GM23248 (cell line): ENCODE measurements around the gene MID1. TPM values are rescaled to one million over a fixed set of nuclear protein-coding genes. Genes with fewer than 3 reads are reported as not detected.

Source experiments
- DNase-seq: peaks from one replicate; pipeline ENCODE4 v3.0.0-alpha.2; 2015
- H2AFZ ChIP-seq: fragments of 200-600 bp; sonication (generic); 2 replicates; pipeline ENCODE4 v1.6.1; 2016; ENCODE audit warnings: antibody characterized with exemption
- H3F3A ChIP-seq: fragments of 200-600 bp; sonication (generic); 2 replicates; pipeline ENCODE4 v1.6.1; 2016; ENCODE audit warnings: mild to moderate bottlenecking, antibody characterized with exemption, mixed run types; ENCODE audit not compliant: insufficient read depth
- H3K27ac ChIP-seq: fragments of 200-600 bp; sonication (generic); 2 replicates; pipeline ENCODE4 v1.5.1; 2016; ENCODE audit warnings: mild to moderate bottlenecking
- H3K27me3 ChIP-seq: fragments of 200-600 bp; sonication (generic); replicated peaks from 2 replicates; pipeline ENCODE4 v1.6.1; 2016; ENCODE audit warnings: mild to moderate bottlenecking; ENCODE audit not compliant: insufficient read depth
- H3K36me3 ChIP-seq: fragments of 200-600 bp; sonication (generic); 2 replicates; pipeline ENCODE4 v1.6.1; 2016; ENCODE audit warnings: low read depth, mild to moderate bottlenecking
- H3K4me1 ChIP-seq: fragments of 200-600 bp; sonication (generic); 2 replicates; pipeline ENCODE4 v1.6.1; 2016; ENCODE audit warnings: mild to moderate bottlenecking; ENCODE audit not compliant: insufficient read depth
- H3K4me2 ChIP-seq: fragments of 200-600 bp; sonication (generic); one replicate; pipeline ENCODE4 v1.6.1; 2016; ENCODE audit warnings: mild to moderate bottlenecking; ENCODE audit not compliant: unreplicated experiment
- H3K4me3 ChIP-seq: fragments of 200-600 bp; sonication (generic); 2 replicates; pipeline ENCODE4 v1.5.1; 2016; ENCODE audit warnings: mild to moderate bottlenecking
- H3K79me2 ChIP-seq: fragments of 200-600 bp; sonication (generic); 2 replicates; pipeline ENCODE4 v1.6.1; 2016; ENCODE audit warnings: mild to moderate bottlenecking; ENCODE audit not compliant: insufficient read depth
- H3K9ac ChIP-seq: fragments of 200-600 bp; sonication (generic); 2 replicates; pipeline ENCODE4 v1.6.1; 2016; ENCODE audit warnings: mild to moderate bottlenecking
- H3K9me2 ChIP-seq: fragments of 200-600 bp; sonication (generic); 2 replicates; pipeline ENCODE4 v1.6.1; 2016; ENCODE audit warnings: mixed run types, mild to moderate bottlenecking, moderate library complexity; ENCODE audit not compliant: insufficient read depth
- H3K9me3 ChIP-seq: fragments of 200-600 bp; sonication (generic); one replicate; pipeline ENCODE4 v1.6.1; 2017; ENCODE audit warnings: low read depth
- H4K20me1 ChIP-seq: fragments of 200-600 bp; sonication (generic); 2 replicates; pipeline ENCODE4 v1.6.0; 2016; ENCODE audit not compliant: insufficient read depth
- EZH2 ChIP-seq: fragments of 200-600 bp; sonication (generic); IDR thresholded peaks from 2 replicates; pipeline ENCODE4 v1.6.1; 2018; ENCODE audit warnings: antibody characterized with exemption, mild to moderate bottlenecking; ENCODE audit not compliant: insufficient read depth, poor library complexity, severe bottlenecking
- EZH2phosphoT487 ChIP-seq: fragments of 200-600 bp; sonication (generic); IDR thresholded peaks from 2 replicates; pipeline ENCODE4 v1.6.1; 2018; ENCODE audit warnings: antibody characterized with exemption, moderate library complexity, mild to moderate bottlenecking, low read depth; ENCODE audit not compliant: insufficient read depth
- WGBS, 2 experiments: methylation state at CpG; one replicate each; pipeline ENCODE4 v1.1.6; 2015 to 2017; ENCODE audit warnings: low lambda C conversion rate in 2 of 2, low coverage in 1 of 2; ENCODE audit errors: missing lambda C conversion rate in 2 of 2; 5-methylcytosine and 5-hydroxymethylcytosine counted together
- in situ Hi-C: fragments of 300-500 bp; cut with MboI; formaldehyde crosslinking; loops from 2 replicates; pipeline ENCODE4 v1.15.0; 2020
- polyA plus RNA-seq: library from polyadenylated mRNA; unstranded; fragments of >200 nt; fragmentation: Nextera tagmentation; extraction: Ambion mirVana; gene quantifications from 2 replicates; pipeline ENCODE4 v1.2.1, GENCODE V29; 2016
- total RNA-seq: library from RNA; depleted of rRNA; stranded (reverse); fragments of >200 nt; shearing (Covaris generic); gene quantifications from 2 replicates; pipeline ENCODE4 v1.2.3, GENCODE V29; 2014

The MID1 gene
- total and polyA plus RNA-seq, 2 experiments from 2014 or later, result 5.6 to 5.9 TPM

- Histone ChIP-seq H3F3A (no peaks in the 10 kb centered on the region), H3K27ac (no peak overlapping the region), H3K9ac (no peak overlapping the region), H3K4me2 (no peak overlapping the region), H3K9me3 (no peaks in the 10 kb centered on the region), H3K36me3 (no peaks in the 10 kb centered on the region), H3K4me1 (0 out of 2 replicates have a peak, but pooled peaks cover 9% of the 10 kb centered on the region), H3K79me2 (no peaks in the 10 kb centered on the region), H3K4me3 (no peak overlapping the region), H4K20me1 (no peaks in the 10 kb centered on the region), H3K9me2 (no peaks in the 10 kb centered on the region), H3K27me3 (no peaks in the 10 kb centered on the region), H2AFZ (no peak overlapping the region)
- TF ChIP-seq EZH2phosphoT487 (no peak), EZH2 (no peak)
- in situ Hi-C loops, result no loop called here
- DNase-seq, result no peak
- WGBS, 2 experiments, result 95 to 100% methylated on average over 3 to 4 of the region's 4 CpGs
Observed at GRCh38 chrX:10506781-10507180, 113.6 kb downstream of the MID1 start.

GRCh38 chrX:10505726-10506125, 114.7 kb downstream of the MID1 start:
- Histone ChIP-seq H3K36me3 (no peaks in the 10 kb centered on the region), H3K27ac (no peak overlapping the region), H3K4me2 (no peak overlapping the region), H3K79me2 (no peaks in the 10 kb centered on the region), H3K27me3 (no peaks in the 10 kb centered on the region), H3F3A (no peaks in the 10 kb centered on the region), H3K9me3 (no peaks in the 10 kb centered on the region), H3K9ac (no peak overlapping the region), H3K4me1 (0 out of 2 replicates have a peak, but pooled peaks cover 9% of the 10 kb centered on the region), H4K20me1 (no peaks in the 10 kb centered on the region), H2AFZ (no peak overlapping the region), H3K4me3 (no peak overlapping the region), H3K9me2 (no peaks in the 10 kb centered on the region)
- DNase-seq, result no peak
- WGBS, 2 experiments, result 98 to 99% methylated on average over 4 of the region's 4 CpGs
- TF ChIP-seq EZH2, result no peak
- in situ Hi-C loops, result no loop called here

DNA sequence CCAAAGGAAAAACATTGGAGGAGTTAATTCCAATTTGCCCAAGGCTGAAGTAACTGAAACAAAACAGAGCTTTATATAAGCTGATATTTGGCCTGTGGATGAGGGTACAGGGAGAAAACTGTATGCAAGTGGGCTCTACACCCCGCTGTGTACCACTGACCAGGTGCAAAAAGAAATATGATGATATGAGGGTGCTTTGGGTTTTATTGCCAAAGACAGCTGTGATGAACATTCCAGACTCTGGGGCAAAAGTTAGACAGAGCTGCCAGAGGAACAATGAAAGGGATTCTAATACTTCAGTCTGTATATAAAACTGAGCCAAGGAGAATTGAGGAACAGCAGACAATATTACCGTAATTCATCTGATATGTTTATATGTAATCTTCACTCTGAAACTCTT, 117.4 kb downstream of the MID1 start:
- H3K4me3 ChIP-seq, result no peak overlapping the region
- no peaks in the 10 kb centered on the region for H3K27me3 ChIP-seq
- H3K4me2 ChIP-seq, result no peak overlapping the region
- H2AFZ ChIP-seq, result no peak overlapping the region
- WGBS, 2 experiments, result 27 to 43% methylated on average over 2 of the region's 2 CpGs
- no peak overlapping the region for H3K9ac ChIP-seq
- H3K79me2 ChIP-seq, result no peaks in the 10 kb centered on the region
- no peaks in the 10 kb centered on the region for H3K36me3 ChIP-seq
- no peak for DNase-seq
- in situ Hi-C loops, result no loop called here
- no peaks in the 10 kb centered on the region for H4K20me1 ChIP-seq
- TF ChIP-seq EZH2 (no peak), EZH2phosphoT487 (no peak)
- H3K27ac ChIP-seq, result no peak overlapping the region
- 0 out of 2 replicates have a peak, but pooled peaks cover 8% of the 10 kb centered on the region for H3K4me1 ChIP-seq
- H3K9me2 ChIP-seq, result no peaks in the 10 kb centered on the region
- H3K9me3 ChIP-seq, result no peaks in the 10 kb centered on the region
- H3F3A ChIP-seq, result no peaks in the 10 kb centered on the region

DNA sequence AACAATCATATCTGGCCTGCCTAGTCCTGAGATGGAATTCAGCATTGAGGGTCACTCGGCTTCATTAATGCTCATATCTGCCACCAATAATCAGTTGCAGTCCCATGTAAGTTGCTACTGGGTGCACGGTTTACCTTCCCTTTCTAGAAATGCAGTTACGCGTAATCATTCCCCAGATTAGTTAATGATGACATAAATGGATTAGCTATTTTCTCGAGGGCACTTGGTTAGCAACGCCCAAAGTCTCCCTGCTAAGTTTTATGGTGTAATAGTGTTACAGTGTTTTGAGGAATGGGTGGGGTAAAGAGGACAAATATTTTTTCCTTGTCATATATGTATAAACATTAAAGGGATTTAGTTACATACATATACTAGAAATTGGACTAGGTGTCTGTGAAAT, 118.8 kb downstream of the MID1 start:
- in situ Hi-C loops, result no loop called here
- Histone ChIP-seq H3K27ac (no peak overlapping the region), H3K36me3 (no peaks in the 10 kb centered on the region), H3F3A (peaks cover 6% of the 10 kb centered on the region; the same call in 1 of the 2 replicates), H3K79me2 (no peaks in the 10 kb centered on the region), H2AFZ (no peak overlapping the region), H3K9ac (no peak overlapping the region), H3K4me1 (peaks cover 5% of the 10 kb centered on the region), H3K4me3 (no peak overlapping the region), H3K9me2 (no peaks in the 10 kb centered on the region), H3K9me3 (no peaks in the 10 kb centered on the region), H3K4me2 (no peak overlapping the region), H4K20me1 (no peaks in the 10 kb centered on the region), H3K27me3 (no peaks in the 10 kb centered on the region)
- whole genome bisulfite sequencing, 2 experiments, result 97 to 98% methylated on average over 6 of the region's 6 CpGs
- TF ChIP-seq EZH2phosphoT487 (no peak), EZH2 (no peak)
- no peak for DNase-seq
